Measurements from ENCODE around the gene TMEM164.

TMEM164 gene

DNA sequence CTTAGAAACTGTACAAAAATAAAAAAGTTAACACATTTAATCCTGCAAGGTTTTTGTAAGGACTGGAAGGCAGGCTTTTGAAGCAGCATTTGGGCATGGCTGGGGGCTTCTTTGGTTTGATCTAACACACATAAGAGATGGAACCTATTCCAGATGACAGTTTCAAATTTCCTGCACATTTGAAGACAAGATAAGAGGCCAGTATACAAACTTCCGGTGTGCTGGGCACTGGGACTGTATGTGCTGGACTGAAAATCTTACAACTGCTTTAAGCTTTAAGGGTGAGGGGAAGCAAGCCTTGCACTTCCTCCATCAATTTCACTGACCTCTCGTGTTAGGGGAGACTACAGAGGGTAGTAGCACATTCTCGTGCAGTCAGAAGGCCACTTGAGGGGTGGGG lies 192.1 kb downstream of the TMEM164 start:
- no peak for DNase-seq (ENCODE audit: low read depth in 1 of 2, low spot score in 1 of 2)

DNA sequence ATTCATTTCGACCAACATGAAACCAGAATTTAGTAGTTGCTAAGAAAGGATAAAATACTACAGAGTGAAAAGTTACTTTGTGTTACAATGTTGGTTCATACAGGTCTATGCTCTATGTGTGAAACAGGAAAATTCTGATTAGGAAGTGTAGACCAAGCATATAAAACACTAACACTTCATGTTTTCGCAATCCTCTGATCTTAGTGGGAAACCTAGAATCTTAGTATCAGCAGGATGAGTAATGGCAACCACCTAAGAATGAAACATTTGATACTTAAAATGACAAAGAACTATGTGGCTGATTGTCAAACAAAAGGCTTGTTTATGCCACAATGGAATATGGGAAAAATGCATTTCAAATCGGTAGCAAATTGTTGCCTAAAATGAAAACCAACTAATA lies 198.9 kb downstream of the TMEM164 start:
- DNase-seq (ENCODE audit: low read depth in 1 of 2, low spot score in 1 of 2), result no peak

DNA sequence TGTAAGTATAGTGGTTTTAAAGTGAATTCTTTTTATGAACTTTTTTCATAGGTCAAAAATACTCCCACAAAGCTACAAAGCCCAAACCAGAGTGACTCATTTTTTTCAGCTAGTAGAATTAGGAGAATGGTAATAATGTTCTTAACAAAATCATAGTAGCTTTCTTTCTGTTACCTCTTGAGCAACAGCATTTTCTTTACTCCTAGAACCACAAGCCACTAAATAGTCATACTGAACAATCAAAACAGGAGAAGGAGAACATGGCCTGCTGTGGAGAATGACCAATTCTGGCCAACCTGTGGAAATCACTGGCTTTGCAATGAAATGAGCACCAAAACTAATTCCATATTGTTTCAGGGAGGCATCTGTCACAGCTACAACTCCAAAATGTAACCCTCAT lies 202.1 kb downstream of the TMEM164 start:
- DNase-seq (ENCODE audit: low read depth in 1 of 2, low spot score in 1 of 2), result no peak

DNA sequence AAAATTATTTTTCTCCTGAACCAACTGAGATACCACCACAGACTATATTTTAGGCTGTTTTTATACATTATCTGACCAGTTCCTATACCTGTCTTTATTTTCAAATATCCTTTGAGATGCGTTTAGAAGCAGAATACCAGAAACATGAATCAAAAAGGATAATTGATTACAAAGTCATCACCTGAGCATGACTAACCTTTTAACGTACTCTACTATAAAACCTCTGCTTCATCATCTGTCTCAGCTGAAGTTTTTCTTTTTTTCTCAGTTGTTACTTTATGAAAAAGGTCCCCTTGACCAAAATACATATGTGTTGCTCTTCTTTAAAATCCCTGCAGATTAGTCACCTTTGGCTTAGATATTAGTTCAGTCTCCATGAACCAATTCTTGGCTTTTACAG lies 205.2 kb downstream of the TMEM164 start:
- no peak for DNase-seq (ENCODE audit: low read depth in 1 of 2, low spot score in 1 of 2)

DNA sequence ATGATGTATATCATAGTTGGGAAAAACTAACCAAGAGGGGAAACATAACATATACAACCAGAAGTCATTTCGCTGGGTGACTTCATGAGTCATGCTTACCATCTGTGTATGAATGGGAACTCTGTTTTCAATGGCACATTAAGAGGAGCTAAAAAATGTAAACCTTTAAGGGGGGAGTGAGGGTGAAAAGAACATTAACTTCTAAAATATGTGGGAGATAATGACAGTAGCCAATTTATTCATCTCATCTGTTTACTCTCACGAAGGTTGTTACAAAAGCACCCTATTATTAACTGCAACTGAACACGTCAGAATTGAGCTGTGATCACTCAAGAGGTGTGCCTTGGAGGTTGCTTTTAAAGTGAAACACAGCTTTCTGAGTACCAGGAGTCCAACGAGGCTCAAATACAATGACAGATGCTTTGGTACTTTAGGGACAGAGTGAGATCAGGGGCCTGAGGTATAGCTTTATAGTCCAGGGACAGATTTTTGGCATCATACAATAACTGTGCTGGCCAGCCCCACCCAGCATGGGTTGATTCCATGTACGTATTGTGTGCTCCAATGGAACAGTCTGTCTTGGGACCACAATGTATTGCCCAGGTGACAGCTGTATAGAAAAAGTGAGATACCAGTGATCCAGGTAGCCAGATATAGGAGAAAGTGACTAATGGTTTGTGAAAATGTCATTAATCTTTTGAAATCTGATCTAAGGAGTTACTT lies 207.7 kb downstream of the TMEM164 start:
- DNase-seq (ENCODE audit: low read depth in 1 of 2, low spot score in 1 of 2), result no peak

DNA sequence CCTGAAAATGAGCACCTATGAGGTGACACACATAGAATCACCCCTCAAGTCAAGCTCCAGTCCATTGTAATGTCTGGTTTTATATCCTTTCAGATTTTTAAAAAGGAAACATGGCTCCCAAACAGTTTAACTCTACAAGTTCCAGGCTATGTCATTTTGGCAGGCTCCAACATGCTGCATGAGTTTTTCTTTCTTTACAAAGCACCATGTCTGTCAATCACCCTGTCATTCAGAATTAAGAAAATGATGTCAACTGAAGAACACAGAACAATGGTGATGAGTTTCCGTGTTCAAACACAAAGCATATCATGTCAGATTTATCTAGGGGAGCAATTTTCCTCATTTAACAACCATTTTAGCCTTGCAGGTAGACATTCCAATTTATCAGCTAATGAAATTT lies 208.4 kb downstream of the TMEM164 start:
- no peak for DNase-seq (ENCODE audit: low read depth in 1 of 2, low spot score in 1 of 2)

DNA sequence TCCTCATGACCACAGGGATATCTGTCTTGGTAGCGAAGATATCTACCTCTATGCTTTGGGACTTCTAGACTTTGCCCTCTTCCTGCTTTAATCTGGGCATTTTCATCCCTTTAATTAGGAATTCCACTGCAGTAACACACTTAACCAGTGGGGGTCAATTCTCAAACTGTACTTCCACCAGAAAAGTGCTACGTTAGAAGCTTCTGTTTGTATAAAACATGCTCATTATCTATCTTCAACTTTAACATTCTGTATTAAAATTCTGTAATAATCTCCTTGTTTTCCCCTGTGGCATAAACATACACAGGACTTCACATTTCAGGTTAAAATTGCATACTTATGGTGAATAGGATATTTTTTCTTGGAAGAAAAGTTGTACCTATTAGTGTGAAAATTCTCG lies 209.4 kb downstream of the TMEM164 start:
- DNase-seq (ENCODE audit: low read depth in 1 of 2, low spot score in 1 of 2), result no peak

DNA sequence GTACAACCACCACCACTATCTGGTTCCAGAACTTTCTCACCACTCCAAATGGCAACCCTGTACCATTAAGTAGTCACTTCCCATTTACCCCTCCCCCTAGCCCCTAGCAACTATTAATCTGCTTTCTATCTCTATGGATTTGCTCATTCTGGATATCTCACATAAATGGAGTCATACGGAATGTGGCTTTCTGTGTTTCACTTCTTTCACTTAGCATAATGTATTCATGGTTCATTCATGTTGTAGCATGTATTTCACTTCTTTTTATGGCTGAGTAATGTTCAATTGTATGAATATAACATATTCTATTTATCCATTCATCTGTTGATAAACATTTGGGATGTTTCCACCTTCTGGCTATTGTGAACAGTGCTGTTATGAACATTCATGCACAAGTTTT lies 210.3 kb downstream of the TMEM164 start:
- no peak for DNase-seq (ENCODE audit: low read depth in 1 of 2, low spot score in 1 of 2)

DNA sequence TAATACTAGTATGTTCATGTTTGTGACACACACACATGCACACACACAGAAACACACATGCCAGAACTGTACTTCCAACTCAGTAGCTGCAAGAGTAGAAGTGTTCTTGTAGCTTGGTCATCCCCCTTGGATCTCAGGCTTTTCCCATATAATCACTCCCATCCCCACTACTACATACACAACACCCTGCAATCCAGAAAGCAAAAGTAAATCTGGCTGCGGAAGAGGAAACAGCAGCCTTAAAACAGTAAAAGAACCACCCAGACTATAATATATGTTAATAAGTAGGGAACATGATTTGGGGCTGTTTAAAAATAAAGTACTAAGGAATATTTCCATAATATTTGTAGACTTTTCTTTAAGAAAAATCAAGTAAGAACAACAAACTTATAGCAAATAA lies 211.8 kb downstream of the TMEM164 start:
- no peak for DNase-seq (ENCODE audit: low read depth in 1 of 2, low spot score in 1 of 2)

DNA sequence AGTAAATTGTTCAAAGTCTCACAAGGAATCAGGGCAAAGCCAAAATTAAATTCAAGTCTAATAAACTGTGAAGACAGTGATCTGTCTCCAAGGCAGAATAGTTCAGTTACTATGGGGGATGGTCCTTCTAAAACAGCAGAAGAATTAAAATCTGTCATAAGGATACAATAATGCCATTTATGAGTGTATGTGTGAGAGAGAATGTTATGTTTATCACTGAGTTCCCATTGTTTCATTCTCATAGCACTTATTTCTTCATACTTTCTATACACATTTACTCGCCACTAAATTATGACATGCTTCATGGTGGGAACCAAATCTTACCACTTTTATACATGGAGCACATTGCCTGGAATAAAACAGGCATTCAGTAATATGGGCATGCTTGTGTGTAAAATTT lies 212.5 kb downstream of the TMEM164 start:
- no peak for DNase-seq (ENCODE audit: low read depth in 1 of 2, low spot score in 1 of 2)

DNA sequence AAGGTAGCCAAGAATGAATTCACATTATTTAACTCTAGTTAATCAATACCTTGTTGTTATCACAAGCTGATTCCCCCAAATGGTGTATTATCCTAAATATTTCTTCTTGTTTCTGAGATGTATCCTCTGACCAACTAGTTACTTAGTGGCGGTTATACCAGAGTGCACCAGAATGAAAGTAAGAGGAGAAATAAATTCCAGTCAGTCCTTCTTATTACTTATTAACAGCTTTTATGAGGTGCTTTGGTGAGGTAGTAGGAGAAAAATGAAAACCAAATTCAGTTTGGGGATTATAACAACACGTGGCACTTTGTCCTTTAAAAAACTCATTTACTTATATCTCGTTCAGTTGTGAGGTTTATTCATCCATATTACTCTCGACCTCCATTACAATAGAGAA lies 213.1 kb downstream of the TMEM164 start:
- DNase-seq (ENCODE audit: low read depth in 1 of 2, low spot score in 1 of 2), result no peak

DNA sequence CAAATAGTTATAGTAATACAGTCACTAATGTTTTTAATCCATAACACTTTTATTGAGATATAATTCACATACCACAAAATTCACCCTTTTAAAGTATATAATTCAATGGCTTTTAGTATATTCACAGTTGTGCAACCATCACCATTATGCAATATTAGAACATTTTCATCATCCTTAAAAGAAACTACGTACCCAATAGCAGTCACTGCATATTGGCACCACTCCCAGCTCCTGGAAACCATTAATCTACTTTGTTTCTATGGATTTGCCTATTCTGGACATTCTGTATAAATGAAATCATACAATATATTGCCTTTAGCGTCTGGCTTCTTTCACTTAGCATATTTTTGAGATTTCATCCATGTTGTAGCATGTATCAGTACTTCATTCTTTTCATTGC lies 215.7 kb downstream of the TMEM164 start:
- DNase-seq (ENCODE audit: low read depth in 1 of 2, low spot score in 1 of 2), result no peak

DNA sequence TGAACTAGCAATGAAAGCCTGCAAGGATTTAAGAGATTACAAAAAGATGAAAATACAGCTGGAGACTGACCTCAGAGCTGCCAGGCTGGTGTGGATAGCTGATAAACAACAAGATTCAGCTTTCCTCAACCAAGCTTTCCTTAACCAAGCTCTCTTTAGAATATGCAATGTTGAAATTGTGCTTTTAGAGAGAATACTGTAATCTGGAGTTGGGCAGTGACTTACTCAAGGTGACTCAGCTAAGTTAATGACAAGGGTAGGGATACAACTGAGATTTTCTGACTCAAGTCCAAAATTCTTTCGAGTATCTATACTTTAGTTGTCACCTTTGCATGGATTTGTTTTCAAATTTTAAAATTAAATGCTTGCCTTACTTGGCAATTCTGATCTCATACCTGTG lies 217.0 kb downstream of the TMEM164 start:
- DNase-seq (ENCODE audit: low read depth in 1 of 2, low spot score in 1 of 2), result no peak

DNA sequence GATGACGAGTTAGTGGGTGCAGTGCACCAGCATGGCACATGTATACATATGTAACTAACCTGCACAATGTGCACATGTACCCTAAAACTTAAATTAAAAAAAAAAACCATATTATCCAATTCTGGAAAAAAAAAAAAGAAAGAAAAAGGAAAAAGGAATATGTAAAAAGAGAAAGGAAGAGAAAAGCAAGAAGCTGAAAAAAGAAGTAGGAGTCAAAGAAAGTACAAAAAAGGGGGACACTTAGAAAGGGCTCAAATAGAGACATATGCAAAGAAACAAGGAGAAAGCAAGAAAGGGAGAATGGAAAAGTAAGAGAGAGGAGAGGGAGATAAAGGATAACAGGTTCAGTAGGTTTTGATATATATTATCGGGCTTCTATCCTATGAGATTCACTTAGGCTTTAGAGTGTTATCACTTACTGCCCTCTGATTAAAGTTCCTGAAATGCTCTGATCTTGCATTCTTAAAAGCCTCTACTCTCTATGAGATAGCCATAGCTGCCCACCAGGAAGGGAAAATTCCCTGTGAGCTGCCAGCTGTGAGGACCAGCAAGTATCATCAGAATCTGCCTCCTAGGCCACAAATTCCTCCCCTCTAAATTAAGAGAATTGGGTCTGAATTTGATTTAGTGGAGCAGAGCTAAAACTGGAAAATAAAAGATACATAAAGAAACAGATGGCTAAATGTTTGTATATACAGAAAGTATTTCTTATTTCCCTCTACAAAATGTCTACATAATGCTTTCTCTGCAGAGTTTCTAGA lies 219.8 kb downstream of the TMEM164 start:
- no peak for DNase-seq (ENCODE audit: low read depth in 1 of 2, low spot score in 1 of 2)

DNA sequence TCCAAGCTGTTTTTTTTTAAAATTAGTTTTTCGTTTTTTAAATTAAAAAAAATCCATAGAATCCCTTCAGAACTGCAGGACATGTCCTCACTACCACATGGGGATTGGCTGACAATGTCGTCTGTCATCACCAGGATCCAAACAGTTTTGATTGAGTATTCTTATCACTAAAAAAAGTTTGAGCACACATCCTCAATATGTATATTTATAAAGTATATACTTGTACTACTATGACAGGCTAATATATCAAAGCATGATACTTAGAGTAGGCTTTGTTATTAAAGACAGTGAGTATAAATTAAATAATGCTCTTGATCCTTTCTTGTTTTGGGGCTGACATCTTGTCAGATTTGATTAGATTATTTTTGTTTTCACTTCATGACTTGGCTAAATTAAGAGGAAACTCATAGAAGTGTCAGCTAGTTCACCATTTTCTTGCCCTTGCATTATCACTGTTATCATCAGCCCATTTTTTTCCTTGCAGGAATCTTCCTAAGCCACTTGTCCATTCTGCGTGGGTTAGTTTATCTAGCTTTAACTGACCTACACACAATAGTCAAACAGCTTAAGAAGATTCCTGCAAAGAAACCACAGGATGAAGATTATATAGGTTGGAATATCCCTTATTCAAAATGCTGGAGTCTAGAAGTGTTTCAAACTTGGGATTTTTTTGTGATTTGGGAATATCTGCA lies 222.2 kb downstream of the TMEM164 start:
- no peak for DNase-seq (ENCODE audit: low read depth in 1 of 2, low spot score in 1 of 2)

DNA sequence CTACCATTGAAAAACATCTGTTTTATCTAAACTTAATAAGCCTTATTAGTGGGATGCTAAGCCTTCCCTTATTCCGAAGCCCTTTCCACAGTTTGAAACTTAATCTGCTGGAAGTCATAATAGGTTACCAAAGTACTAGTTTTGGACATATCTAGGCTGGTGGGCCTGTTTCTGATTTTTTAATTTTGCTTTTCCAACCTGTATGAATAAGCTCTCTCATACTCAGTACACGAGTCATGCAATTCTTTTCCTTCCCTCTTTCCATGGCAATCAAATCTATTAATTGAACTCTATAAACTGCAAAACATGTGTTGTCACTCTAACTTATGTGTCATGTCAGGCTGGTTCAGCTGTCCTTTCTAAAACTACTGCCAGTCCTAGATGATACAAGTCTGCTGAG lies 224.0 kb downstream of the TMEM164 start:
- DNase-seq (ENCODE audit: low read depth in 1 of 2, low spot score in 1 of 2), result no peak

Measured in activated CD4-positive, alpha-beta T cell treated with anti-CD3 and anti-CD28 coated beads, Interleukin-2, amount 50 U/mL, for 24 hours (primary cell).